Uterus (tissue), 4 donors: ENCODE measurements around the gene TANGO2. TPM values are rescaled to one million over a fixed set of nuclear protein-coding genes. Genes with fewer than 3 reads are reported as not detected.
A peak's percentile ranks its signal among the peaks of the same experiment; 100 is the strongest.

ENCODE experiments used
- DNase-seq, 2 donors: peaks; one replicate each; pipeline ENCODE4 v3.0.0-alpha.2; 2019 to 2020
- H3K27ac ChIP-seq, 2 donors: fragments of 200-600 bp; sonication (generic); 1 replicate in 1 of 2; 2 replicates in 1 of 2; pipeline ENCODE4 v1.5.1; 2016 to 2018
- H3K27me3 ChIP-seq, 2 donors: fragments of 200-600 bp; sonication (generic); one replicate each; pipeline ENCODE4 v1.5.1; 2018 to 2019; ENCODE audit warnings: control low read depth in 1 of 2
- H3K36me3 ChIP-seq, 2 donors: fragments of 200-600 bp; sonication (generic); one replicate each; pipeline ENCODE4 v1.5.1; 2019; ENCODE audit warnings: control low read depth in 1 of 2
- H3K4me1 ChIP-seq, 2 donors: fragments of 200-600 bp; sonication (generic); one replicate each; pipeline ENCODE4 v1.5.1; 2018 to 2019; ENCODE audit warnings: control low read depth in 1 of 2
- H3K4me3 ChIP-seq, 2 donors: fragments of 200-600 bp; sonication (generic); 1 replicate in 1 of 2; 2 replicates in 1 of 2; pipeline ENCODE4 v1.5.1; 2018 to 2019; ENCODE audit warnings: mild to moderate bottlenecking in 1 of 2
- H3K9me3 ChIP-seq, 2 donors: fragments of 200-600 bp; sonication (generic); one replicate each; pipeline ENCODE4 v1.5.1; 2019; ENCODE audit warnings: control low read depth in 1 of 2
- POLR2A ChIP-seq, 2 donors: fragments of 450-650 bp; IDR thresholded peaks; one replicate each; pipeline ENCODE4 v1.6.1; 2016; ENCODE audit warnings: antibody characterized with exemption in 2 of 2, mild to moderate bottlenecking in 1 of 2, moderate library complexity in 1 of 2
- intact Hi-C: fragments of 100-400 bp; cut with DNase I; formaldehyde crosslinking; loops from one replicate; pipeline ENCODE4 v1.15.1; 2023; ENCODE audit warnings: low total_unique reads
- total RNA-seq, 4 donors: library from RNA; depleted of rRNA in 3 of 4; stranded (reverse); fragments of >200 nt in 3 of 4; gene quantifications; one replicate each; pipeline versions ENCODE4 v1.1.0 to v1.2.4, GENCODE V29; 2014 to 2023
- TF ChIP-seq, protein P1 (sequence below), 4 experiments: fragments of 200-600 bp in 2 of 4; fragments of 450-650 bp in 2 of 4; sonication (generic) in 2 of 4; IDR thresholded peaks; one replicate each; pipeline ENCODE4 v1.5.1; 2016 to 2019; ENCODE audit warnings: antibody characterized with exemption in 4 of 4, mild to moderate bottlenecking in 2 of 4, moderate library complexity in 1 of 4
- donor health status: DM: yes; HTN: yes; CAD: no.

TANGO2 gene
- total RNA-seq, 4 donors from 2014 or later: 2.8 to 25.1 (median 13.3) TPM

DNA sequence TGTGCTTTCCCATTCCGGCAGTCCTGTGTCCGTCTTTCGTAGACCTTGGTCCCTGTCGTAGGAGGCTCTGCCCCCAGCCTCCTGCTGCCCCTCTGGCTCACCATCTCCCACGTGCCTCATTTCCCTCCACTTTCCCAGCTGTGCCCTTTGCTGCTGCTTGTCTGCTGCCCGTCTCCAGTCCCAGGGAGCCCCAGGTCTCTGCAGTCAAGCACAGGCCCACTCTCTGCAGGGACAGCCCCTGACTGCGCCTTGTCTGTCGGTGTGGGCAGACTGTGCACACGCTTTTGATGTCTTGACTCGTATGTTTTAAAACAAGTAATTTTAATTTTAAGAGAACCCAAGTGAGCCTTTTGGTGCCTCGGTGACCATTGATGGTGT, 71.6 kb downstream of the TANGO2 start:
- H3K27me3 ChIP-seq: no peaks in the 10 kb centered on the region
- DNase-seq: no peak
- no peak overlapping the region for H3K27ac ChIP-seq
- intact Hi-C loops: no loop called here
- no peak overlapping the region for H3K4me3 ChIP-seq
- H3K9me3 ChIP-seq: no peaks in the 10 kb centered on the region
- no peaks in the 10 kb centered on the region for H3K36me3 ChIP-seq
- TF ChIP-seq POLR2A (IDR thresholded peaks at IDR 0.05): no peak
- TF ChIP-seq, protein P1, sequence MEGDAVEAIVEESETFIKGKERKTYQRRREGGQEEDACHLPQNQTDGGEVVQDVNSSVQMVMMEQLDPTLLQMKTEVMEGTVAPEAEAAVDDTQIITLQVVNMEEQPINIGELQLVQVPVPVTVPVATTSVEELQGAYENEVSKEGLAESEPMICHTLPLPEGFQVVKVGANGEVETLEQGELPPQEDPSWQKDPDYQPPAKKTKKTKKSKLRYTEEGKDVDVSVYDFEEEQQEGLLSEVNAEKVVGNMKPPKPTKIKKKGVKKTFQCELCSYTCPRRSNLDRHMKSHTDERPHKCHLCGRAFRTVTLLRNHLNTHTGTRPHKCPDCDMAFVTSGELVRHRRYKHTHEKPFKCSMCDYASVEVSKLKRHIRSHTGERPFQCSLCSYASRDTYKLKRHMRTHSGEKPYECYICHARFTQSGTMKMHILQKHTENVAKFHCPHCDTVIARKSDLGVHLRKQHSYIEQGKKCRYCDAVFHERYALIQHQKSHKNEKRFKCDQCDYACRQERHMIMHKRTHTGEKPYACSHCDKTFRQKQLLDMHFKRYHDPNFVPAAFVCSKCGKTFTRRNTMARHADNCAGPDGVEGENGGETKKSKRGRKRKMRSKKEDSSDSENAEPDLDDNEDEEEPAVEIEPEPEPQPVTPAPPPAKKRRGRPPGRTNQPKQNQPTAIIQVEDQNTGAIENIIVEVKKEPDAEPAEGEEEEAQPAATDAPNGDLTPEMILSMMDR (IDR thresholded peaks at IDR 0.05): no peak
- H3K4me1 ChIP-seq: no peaks in the 10 kb centered on the region

DNA sequence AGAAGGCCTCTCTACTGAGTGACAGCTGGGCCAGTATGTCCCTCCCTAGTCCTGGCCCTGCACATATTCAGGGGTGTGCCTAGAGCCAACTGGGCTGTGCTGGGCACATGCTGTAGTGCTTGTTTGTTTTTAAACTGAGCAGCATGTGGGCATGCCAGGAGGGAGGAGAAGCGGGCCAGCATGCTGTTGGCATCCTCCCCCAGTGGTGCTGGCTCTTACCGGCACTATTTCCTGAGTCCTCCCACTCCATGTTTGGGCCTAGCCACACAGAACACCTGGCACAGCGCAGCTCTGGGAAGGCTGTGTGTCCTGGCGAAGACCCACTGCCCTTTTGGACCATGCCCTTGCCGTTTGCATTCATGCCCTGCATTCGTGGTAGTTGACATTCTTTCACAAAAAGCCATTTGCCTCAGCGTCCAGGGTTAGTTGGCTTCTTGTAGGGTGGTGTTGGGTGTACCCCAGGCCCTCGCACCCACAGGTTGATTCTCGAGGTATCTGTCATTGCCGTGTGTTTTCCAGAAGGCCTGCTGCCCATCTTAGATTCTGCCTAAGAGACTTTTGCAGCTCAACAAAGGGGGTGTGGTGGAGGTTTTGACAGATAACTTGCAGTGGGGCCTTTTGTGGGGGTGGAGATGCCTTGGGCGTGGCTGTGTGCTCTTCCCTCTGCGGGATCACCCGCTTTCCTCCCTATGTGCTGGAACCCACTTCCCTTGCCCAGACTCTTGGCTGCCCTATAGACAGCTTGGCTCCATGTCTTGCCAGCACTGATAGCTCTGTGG, 72.7 kb downstream of the TANGO2 start:
- TF ChIP-seq, protein P1 (IDR thresholded peaks at IDR 0.05): no peak
- TF ChIP-seq POLR2A (IDR thresholded peaks at IDR 0.05): no peak
- intact Hi-C loops: no loop called here
- Histone ChIP-seq H3K36me3 (no peaks in the 10 kb centered on the region), H3K27ac (no peak overlapping the region), H3K27me3 (no peaks in the 10 kb centered on the region), H3K9me3 (no peaks in the 10 kb centered on the region), H3K4me1 (no peaks in the 10 kb centered on the region), H3K4me3 (no peak overlapping the region)
- DNase-seq: no peak

DNA sequence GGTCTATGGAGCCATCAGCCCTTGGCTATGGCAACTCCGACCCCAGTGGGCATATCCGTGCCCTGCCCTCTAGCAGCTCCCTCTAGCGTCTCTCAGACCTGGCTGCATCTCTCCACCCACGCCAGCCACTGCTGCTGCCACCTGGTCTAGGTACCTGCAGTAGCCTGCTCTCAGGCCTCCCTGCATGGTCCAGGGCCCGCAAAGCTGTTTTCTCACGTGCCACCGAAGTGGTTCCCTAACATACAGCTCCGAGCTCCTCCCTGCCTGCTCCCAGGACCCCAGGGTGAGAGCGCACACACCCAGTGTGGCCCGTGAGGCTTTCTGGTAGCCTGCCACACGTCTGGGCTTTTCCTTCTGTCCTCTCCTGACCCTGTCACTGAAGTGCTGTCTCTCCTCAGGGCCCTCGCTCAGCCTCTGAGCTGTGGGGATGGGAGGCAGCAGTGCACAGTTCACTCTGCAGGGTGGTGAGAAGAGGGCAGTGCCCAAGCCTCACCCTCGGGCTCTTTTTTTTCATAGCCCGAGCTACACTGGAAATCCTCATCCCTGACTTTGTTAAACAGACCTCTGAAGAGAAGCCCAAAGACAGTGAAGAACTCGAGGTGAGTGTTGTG, 73.4 kb downstream of the TANGO2 start:
- DNase-seq: peak in 1 of 2 donors; percentile 11
- intact Hi-C loops: no loop called here
- no peaks in the 10 kb centered on the region for H3K27me3 ChIP-seq
- H3K4me1 ChIP-seq: no peaks in the 10 kb centered on the region
- TF ChIP-seq POLR2A (IDR thresholded peaks at IDR 0.05): no peak
- TF ChIP-seq, protein P1 (IDR thresholded peaks at IDR 0.05): no peak
- no peak overlapping the region for H3K4me3 ChIP-seq
- H3K36me3 ChIP-seq: no peaks in the 10 kb centered on the region
- H3K9me3 ChIP-seq: no peaks in the 10 kb centered on the region
- no peak overlapping the region for H3K27ac ChIP-seq

DNA sequence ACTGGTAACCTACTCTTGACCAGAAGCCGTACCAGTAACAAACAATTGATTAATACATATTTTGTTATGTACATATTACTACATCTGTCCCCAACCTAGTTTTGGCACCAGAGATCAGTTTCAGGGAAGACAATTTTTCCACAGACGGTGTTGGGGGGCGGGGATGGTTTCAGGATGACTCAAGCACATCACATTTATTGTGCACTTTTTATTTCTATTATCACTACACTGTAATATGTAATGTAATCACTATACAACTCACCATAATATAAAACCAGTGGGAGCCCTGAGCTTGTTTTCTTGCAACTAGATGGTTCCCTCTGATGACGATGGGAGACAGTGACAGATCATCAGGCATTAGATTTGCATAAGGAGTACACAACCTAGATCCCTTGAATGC, 74.6 kb downstream of the TANGO2 start:
- H3K9me3 ChIP-seq: no peaks in the 10 kb centered on the region
- no peak overlapping the region for H3K4me3 ChIP-seq
- H3K36me3 ChIP-seq: no peaks in the 10 kb centered on the region
- no peaks in the 10 kb centered on the region for H3K27me3 ChIP-seq
- TF ChIP-seq, protein P1 (IDR thresholded peaks at IDR 0.05): no peak
- TF ChIP-seq POLR2A (IDR thresholded peaks at IDR 0.05): no peak
- H3K4me1 ChIP-seq: no peaks in the 10 kb centered on the region
- intact Hi-C loops: no loop called here
- H3K27ac ChIP-seq: no peak overlapping the region
- no peak for DNase-seq
